Measurements from ENCODE around the gene QRICH2.
A peak's percentile ranks its signal among the peaks of the same experiment; 100 is the strongest.
"Not testable (repeated sequence)": the region's sequence is repeated elsewhere in the genome, so short reads cannot be mapped to it uniquely, and the experiment has no call there.

The QRICH2 gene

GRCh38 chr17:76329664-76330063, 21.6 kb upstream of the QRICH2 start:
- DNase-seq: no peak

GRCh38 chr17:76327696-76328095, 19.6 kb upstream of the QRICH2 start:
- DNase-seq: peak; percentile 86 to 93 (median 92)

GRCh38 chr17:76326306-76326705, 18.2 kb upstream of the QRICH2 start:
- no peak for DNase-seq

GRCh38 chr17:76318586-76318985, 10.5 kb upstream of the QRICH2 start:
- DNase-seq: no peak

GRCh38 chr17:76317535-76317934, 9.5 kb upstream of the QRICH2 start:
- DNase-seq: no peak

- DNase-seq: no peak
Measured at GRCh38 chr17:76314392-76315227, 6.5 kb upstream of the QRICH2 start.

GRCh38 chr17:76312735-76313134, 4.7 kb upstream of the QRICH2 start:
- no peak for DNase-seq

GRCh38 chr17:76309461-76309860, 1.4 kb upstream of the QRICH2 start:
- DNase-seq: no peak

- no peak for DNase-seq
Measured at GRCh38 chr17:76307299-76307965, 644 bp downstream of the QRICH2 start.

GRCh38 chr17:76305135-76305454, 3.0 kb downstream of the QRICH2 start:
- DNase-seq: not testable (repeated sequence)

GRCh38 chr17:76304226-76305134, 3.6 kb downstream of the QRICH2 start:
- no peak for DNase-seq

- DNase-seq: no peak
Measured at GRCh38 chr17:76297436-76297835, 10.6 kb downstream of the QRICH2 start.

GRCh38 chr17:76296889-76297288, 11.2 kb downstream of the QRICH2 start:
- no peak for DNase-seq

GRCh38 chr17:76296186-76296585, 11.9 kb downstream of the QRICH2 start:
- DNase-seq: no peak

- no peak for DNase-seq
Measured at GRCh38 chr17:76293106-76293505, 15.0 kb downstream of the QRICH2 start.

GRCh38 chr17:76292567-76292966, 15.5 kb downstream of the QRICH2 start:
- DNase-seq: no peak

- DNase-seq: no peak
Measured at GRCh38 chr17:76281573-76282371, 26.3 kb downstream of the QRICH2 start.

- no peak for DNase-seq
Measured at GRCh38 chr17:76280650-76281049, 27.4 kb downstream of the QRICH2 start.

GRCh38 chr17:76279742-76280287, 28.3 kb downstream of the QRICH2 start:
- DNase-seq: no peak

- peak; percentile 85 to 94 (median 92) for DNase-seq
Measured at GRCh38 chr17:76278952-76279741, 28.9 kb downstream of the QRICH2 start.

- DNase-seq: no peak
Measured at GRCh38 chr17:76278268-76278908, 29.7 kb downstream of the QRICH2 start.

All from suppressor macrophage treated with lipopolysaccharide for 1 hour (primary cell).